AG09319 (cell line): ENCODE data around the gene L3MBTL4.

Experiments
- DNase-seq: peaks from one replicate; pipeline ENCODE4 v3.0.0-alpha.2; 2010; ENCODE audit warnings: low read depth; ENCODE audit errors: extremely low read depth
- CTCF ChIP-seq: IDR thresholded peaks from 2 replicates; pipeline ENCODE4 v1.5.1; 2011; ENCODE audit warnings: low read depth, mild to moderate bottlenecking, inconsistent platforms, low read length, moderate library complexity

L3MBTL4 gene

DNA sequence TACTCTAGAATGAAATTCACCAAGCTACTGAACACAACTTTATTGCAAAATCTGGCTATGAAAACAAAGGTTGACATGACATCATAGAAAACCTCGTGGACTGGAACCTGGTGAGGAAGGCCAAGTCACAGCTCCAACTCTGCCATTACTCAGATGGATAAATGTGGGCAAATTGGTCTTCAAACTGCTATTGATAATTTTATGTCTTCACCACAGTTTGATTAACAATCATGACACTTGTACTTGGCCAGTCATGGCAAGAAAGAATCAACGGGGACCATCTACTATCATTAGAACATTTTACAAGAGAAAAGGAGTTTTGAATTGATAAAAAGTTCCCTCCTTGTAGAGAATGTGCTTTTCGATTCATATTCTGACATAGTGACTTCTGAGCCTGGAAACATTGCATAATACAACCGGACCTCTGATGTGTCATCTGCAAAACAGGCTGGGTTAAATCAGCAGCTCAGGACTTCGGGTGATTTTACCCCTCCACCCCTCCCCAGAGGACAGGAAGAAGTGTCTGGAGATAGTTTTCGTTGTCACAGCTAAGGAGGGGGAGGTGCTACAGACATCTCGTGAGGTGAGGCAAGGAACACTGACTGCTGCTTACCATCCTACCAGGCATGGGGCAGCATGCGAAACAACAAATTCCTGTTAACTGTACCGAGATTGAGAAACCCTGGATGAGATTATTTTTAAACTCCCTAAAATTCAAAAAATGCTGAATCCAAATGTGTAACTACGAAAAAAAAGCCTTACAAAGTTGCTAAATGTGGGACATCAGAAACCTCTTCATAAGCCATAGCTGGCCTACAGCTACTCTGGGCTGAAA lies 8.4 kb downstream of the L3MBTL4 start:
- no peak for DNase-seq
- TF ChIP-seq CTCF = no peak

GRCh38 chr18:6405237-6406074 lies 9.3 kb downstream of the L3MBTL4 start:
- DNase-seq = no peak
- TF ChIP-seq CTCF = no peak

DNA sequence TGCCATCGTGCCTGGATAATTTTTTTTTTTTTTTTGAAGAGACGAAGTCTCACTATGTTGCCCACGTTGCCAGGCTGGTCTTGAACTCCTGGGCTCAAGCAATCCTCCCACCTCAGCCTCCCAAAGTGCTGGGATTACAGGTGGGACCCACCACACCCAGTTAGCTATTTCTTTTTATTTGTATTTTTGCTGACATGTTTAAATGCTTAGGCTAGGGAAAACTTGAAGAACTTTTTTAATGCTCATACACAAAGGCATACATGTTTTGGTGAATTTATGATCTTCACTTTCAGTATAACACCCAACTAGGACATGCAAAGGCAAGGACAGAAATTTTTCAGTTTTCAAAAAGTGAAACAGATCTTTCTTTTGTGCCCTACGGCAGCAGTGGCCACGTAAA lies 9.9 kb downstream of the L3MBTL4 start:
- no peak for DNase-seq
- TF ChIP-seq CTCF = no peak

- DNase-seq = no peak
- no peak for TF ChIP-seq CTCF
Observed at GRCh38 chr18:6401687-6402086, 13.0 kb downstream of the L3MBTL4 start.

DNA sequence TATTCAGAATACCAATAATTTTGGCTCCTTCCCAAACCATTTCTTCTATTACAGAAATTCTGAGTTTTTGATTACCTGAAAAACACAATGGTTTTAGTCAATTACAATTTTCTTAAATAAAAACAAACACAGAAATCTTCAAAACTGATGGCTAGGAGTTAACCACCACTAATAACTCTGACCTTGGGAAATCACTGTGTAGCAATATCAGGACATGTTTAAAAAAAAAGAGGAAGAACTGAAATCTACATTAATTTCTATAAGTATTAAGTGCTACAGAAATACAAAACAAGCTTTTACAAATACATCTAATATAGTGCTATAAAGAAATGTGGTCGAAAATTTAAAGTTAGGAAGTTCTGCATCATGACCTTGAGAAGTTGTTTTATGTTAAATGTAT lies 14.9 kb downstream of the L3MBTL4 start:
- TF ChIP-seq CTCF = no peak
- DNase-seq = no peak

GRCh38 chr18:6397931-6398566 lies 16.7 kb downstream of the L3MBTL4 start:
- TF ChIP-seq CTCF = no peak
- DNase-seq = no peak
